H9 (cell line): ENCODE data around the gene FMO3. TPM values are rescaled to one million over a fixed set of nuclear protein-coding genes. Genes with fewer than 3 reads are reported as not detected.

Source experiments
- DNase-seq: peaks from one replicate; pipeline ENCODE4 v3.0.0-alpha.2; 2017
- H2AFZ ChIP-seq: one replicate; pipeline ENCODE4 v1.6.1; 2013; ENCODE audit warnings: mild to moderate bottlenecking, low read length, control low read depth, moderate library complexity
- H2AK5ac ChIP-seq: 2 replicates; pipeline ENCODE4 v1.6.1; 2013; ENCODE audit warnings: low read length, control low read depth, mixed read lengths; ENCODE audit not compliant: insufficient read length
- H2BK120ac ChIP-seq: one replicate; pipeline ENCODE4 v1.6.1; 2013; ENCODE audit warnings: low read depth, mild to moderate bottlenecking, low read length, control low read depth, inconsistent platforms; ENCODE audit not compliant: poor library complexity, severe bottlenecking
- H2BK12ac ChIP-seq: 2 replicates; pipeline ENCODE4 v1.6.1; 2013; ENCODE audit warnings: low read length, control low read depth, mixed read lengths, low read depth; ENCODE audit not compliant: insufficient read length
- H2BK15ac ChIP-seq: 2 replicates; pipeline ENCODE4 v1.6.1; 2013; ENCODE audit warnings: low read depth, low read length, control low read depth
- H2BK20ac ChIP-seq: one replicate; pipeline ENCODE4 v1.6.1; 2013; ENCODE audit warnings: low read depth, mild to moderate bottlenecking, low read length, control low read depth, inconsistent platforms; ENCODE audit not compliant: poor library complexity, severe bottlenecking
- H2BK5ac ChIP-seq: 2 replicates; pipeline ENCODE4 v1.6.1; 2013; ENCODE audit warnings: low read length, control low read depth, mixed read lengths; ENCODE audit not compliant: insufficient read length
- H3K14ac ChIP-seq: 2 replicates; pipeline ENCODE4 v1.6.1; 2013; ENCODE audit warnings: low read length, control low read depth; ENCODE audit not compliant: insufficient read depth
- H3K18ac ChIP-seq: 2 replicates; pipeline ENCODE4 v1.6.1; 2013; ENCODE audit warnings: low read depth, mild to moderate bottlenecking, mixed read lengths, low read length, control low read depth; ENCODE audit not compliant: insufficient read length
- H3K23ac ChIP-seq: 2 replicates; pipeline ENCODE4 v1.6.1; 2013; ENCODE audit warnings: low read length, control low read depth, mixed read lengths, low read depth; ENCODE audit not compliant: insufficient read length
- H3K23me2 ChIP-seq: 2 replicates; pipeline ENCODE4 v1.6.1; 2013; ENCODE audit warnings: low read depth, mild to moderate bottlenecking, mixed read lengths, low read length, control low read depth; ENCODE audit not compliant: insufficient read length, poor library complexity, severe bottlenecking
- H3K27ac ChIP-seq: 2 replicates; pipeline ENCODE4 v1.5.1; 2013; ENCODE audit warnings: low read length, control low read depth, mixed read lengths, low read depth; ENCODE audit not compliant: insufficient read length
- H3K27me3 ChIP-seq: 2 replicates; pipeline ENCODE4 v1.6.1; 2013; ENCODE audit warnings: low read length, control low read depth, inconsistent platforms; ENCODE audit not compliant: insufficient read depth
- H3K4ac ChIP-seq: 2 replicates; pipeline ENCODE4 v1.6.1; 2013; ENCODE audit warnings: low read depth, mild to moderate bottlenecking, control low read depth, inconsistent platforms, low read length, moderate library complexity
- H3K4me1 ChIP-seq: 2 replicates; pipeline ENCODE4 v1.6.1; 2013; ENCODE audit warnings: low read length, control low read depth, inconsistent platforms; ENCODE audit not compliant: insufficient read depth
- H3K4me2 ChIP-seq: 2 replicates; pipeline ENCODE4 v1.6.1; 2013; ENCODE audit warnings: low read length, control low read depth, mixed read lengths; ENCODE audit not compliant: insufficient read length, insufficient read depth
- H3K56ac ChIP-seq: 2 replicates; pipeline ENCODE4 v1.6.1; 2013; ENCODE audit warnings: low read depth, mild to moderate bottlenecking, mixed read lengths, low read length, control low read depth; ENCODE audit not compliant: insufficient read length
- H3K79me1 ChIP-seq: 2 replicates; pipeline ENCODE4 v1.6.1; 2013; ENCODE audit warnings: low read depth, mild to moderate bottlenecking, moderate library complexity, low read length, control low read depth, inconsistent platforms; ENCODE audit not compliant: insufficient read depth, poor library complexity, severe bottlenecking
- H3K79me2 ChIP-seq: 2 replicates; pipeline ENCODE4 v1.6.1; 2013; ENCODE audit warnings: low read length, control low read depth, inconsistent platforms; ENCODE audit not compliant: insufficient read depth
- H3K9ac ChIP-seq: 2 replicates; pipeline ENCODE4 v1.6.1; 2013; ENCODE audit warnings: low read length, control low read depth, mixed read lengths; ENCODE audit not compliant: insufficient read length; ENCODE audit errors: extremely low read depth
- H3K9me3 ChIP-seq: one replicate; pipeline ENCODE4 v1.6.1; 2013; ENCODE audit warnings: low read depth, low read length, inconsistent platforms; ENCODE audit not compliant: control insufficient read depth
- H3T11ph ChIP-seq: one replicate; pipeline ENCODE4 v1.6.1; 2013; ENCODE audit warnings: mild to moderate bottlenecking, low read length, control low read depth, inconsistent platforms
- H4K20me1 ChIP-seq: one replicate; pipeline ENCODE4 v1.6.1; 2013; ENCODE audit not compliant: control insufficient read depth, insufficient read length, insufficient read depth
- H4K5ac ChIP-seq: 2 replicates; pipeline ENCODE4 v1.6.1; 2013; ENCODE audit warnings: low read depth, mild to moderate bottlenecking, mixed read lengths, low read length, control low read depth; ENCODE audit not compliant: insufficient read length
- H4K8ac ChIP-seq: replicated peaks from 2 replicates; pipeline ENCODE4 v1.6.1; 2013; ENCODE audit warnings: low read length, control low read depth, mixed read lengths, low read depth; ENCODE audit not compliant: insufficient read length
- H4K91ac ChIP-seq: 2 replicates; pipeline ENCODE4 v1.6.1; 2013; ENCODE audit warnings: low read depth, mild to moderate bottlenecking, moderate library complexity, mixed read lengths, low read length, control low read depth; ENCODE audit not compliant: insufficient read length
- H3K27ac Mint-ChIP-seq, 3 experiments: 2 replicates in 2 of 3; 3 replicates in 1 of 3; pipeline ENCODE4 v1.8.0; 2020 to 2021; ENCODE audit warnings: mixed read lengths in 3 of 3, mild to moderate bottlenecking in 1 of 3, moderate library complexity in 1 of 3
- H3K27me3 Mint-ChIP-seq: 2 replicates; pipeline ENCODE4 v1.8.0; 2021; ENCODE audit warnings: low read depth, mild to moderate bottlenecking, moderate library complexity, mixed read lengths
- H3K36me3 Mint-ChIP-seq, 3 experiments: 2 replicates in 2 of 3; 3 replicates in 1 of 3; pipeline ENCODE4 v1.8.0; 2020 to 2021; ENCODE audit warnings: low read depth in 3 of 3, mixed read lengths in 3 of 3; ENCODE audit not compliant: insufficient read depth in 1 of 3
- H3K4me1 Mint-ChIP-seq, 2 experiments: 2 replicates each; pipeline ENCODE4 v1.8.0; 2020; ENCODE audit warnings: mixed read lengths in 2 of 2
- H3K4me3 Mint-ChIP-seq, 2 experiments: 2 replicates in 1 of 2; 3 replicates in 1 of 2; pipeline ENCODE4 v1.8.0; 2020 to 2021; ENCODE audit warnings: mild to moderate bottlenecking in 2 of 2, mixed read lengths in 2 of 2, moderate library complexity in 1 of 2
- H3K9me3 Mint-ChIP-seq, 2 experiments: 2 replicates in 1 of 2; 3 replicates in 1 of 2; pipeline ENCODE4 v1.8.0; 2020; ENCODE audit warnings: mild to moderate bottlenecking in 2 of 2, mixed read lengths in 2 of 2, moderate library complexity in 1 of 2
- CTCF ChIP-seq: fragments of 200-600 bp; sonication (generic); conservative IDR thresholded peaks from 3 replicates; pipeline ENCODE4 v1.8.0; 2021; ENCODE audit warnings: antibody characterized with exemption, mild to moderate bottlenecking
- WGBS: extraction: QIAGEN DNeasy Blood & Tissue Kit; methylation state at CpG from one replicate; pipeline ENCODE4 v1.1.7; 2013; ENCODE audit warnings: missing lambda C conversion rate, low lambda C conversion rate, mixed read lengths; ENCODE audit not compliant: insufficient read length; ENCODE audit errors: extremely low coverage; 5-methylcytosine and 5-hydroxymethylcytosine counted together
- total RNA-seq: library from RNA; stranded (reverse); gene quantifications from 2 replicates; pipeline ENCODE4 v1.2.1, GENCODE V29; 2021

Gene FMO3
- total RNA-seq, 1 experiment from 2014 or later, result not detected

GRCh38 chr1:171061425-171062143, 29.1 kb upstream of the FMO3 start:
- DNase-seq, result no peak
- Mint-ChIP-seq H3K4me3 (no peak overlapping the region), H3K9me3 (no peaks in the 10 kb centered on the region; a peak in 1 of 5 replicates), H3K36me3 (no peaks in the 10 kb centered on the region), H3K27ac (no peak overlapping the region), H3K4me1 (no peaks in the 10 kb centered on the region), H3K27me3 (no peaks in the 10 kb centered on the region; the same call in 1 of the 2 replicates)
- no peak overlapping the region for H3K14ac ChIP-seq
- H3K79me2 ChIP-seq, result no peaks in the 10 kb centered on the region
- no peak overlapping the region for H2BK120ac ChIP-seq
- no peak overlapping the region for H3K23ac ChIP-seq
- H3K23me2 ChIP-seq, result no peaks in the 10 kb centered on the region
- H2BK12ac ChIP-seq, result no peak overlapping the region
- no peak overlapping the region for H3K18ac ChIP-seq
- H4K8ac ChIP-seq, result no peak overlapping the region
- no peaks in the 10 kb centered on the region for H3K9me3 ChIP-seq
- H4K91ac ChIP-seq, result no peak overlapping the region
- no peaks in the 10 kb centered on the region for H4K20me1 ChIP-seq
- WGBS, result no CpG with 5 or more reads among the region's 2 CpGs
- no peak overlapping the region for H2BK15ac ChIP-seq
- H3K4me1 ChIP-seq, result no peaks in the 10 kb centered on the region
- H3K4me2 ChIP-seq, result no peak overlapping the region
- H3K79me1 ChIP-seq, result no peaks in the 10 kb centered on the region
- no peak overlapping the region for H3K27ac ChIP-seq
- H3K4ac ChIP-seq, result no peak overlapping the region
- H3T11ph ChIP-seq, result no peak overlapping the region
- H3K56ac ChIP-seq, result no peak overlapping the region
- H2AFZ ChIP-seq, result no peak overlapping the region
- H2AK5ac ChIP-seq, result no peak overlapping the region
- no peak overlapping the region for H3K9ac ChIP-seq
- no peaks in the 10 kb centered on the region for H3K27me3 ChIP-seq
- no peak for TF ChIP-seq CTCF
- H4K5ac ChIP-seq, result no peak overlapping the region
- no peak overlapping the region for H2BK5ac ChIP-seq
- no peak overlapping the region for H2BK20ac ChIP-seq
